ENCODE data around the gene ADGRG1.

DNA sequence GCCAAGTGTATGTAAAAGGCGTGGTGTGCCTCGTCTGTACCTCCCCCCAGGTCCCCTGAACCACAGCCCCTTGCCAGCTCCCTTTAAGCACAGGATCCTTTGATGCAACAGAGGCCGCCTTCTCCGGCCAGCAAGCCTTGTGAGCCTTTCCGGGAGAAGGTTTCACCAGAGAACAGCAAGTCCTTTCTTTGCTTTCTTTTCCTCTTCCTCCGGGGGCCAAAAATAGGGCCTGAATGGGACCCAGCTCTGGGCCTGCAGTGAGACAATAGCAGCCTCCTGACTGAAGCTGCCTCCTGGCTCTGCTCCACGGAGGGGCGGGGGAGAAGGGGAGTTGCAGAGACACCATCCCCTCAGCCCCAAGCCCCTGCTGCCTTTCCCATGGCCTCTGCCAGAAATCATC, 9.0 kb downstream of the ADGRG1 start:
- TF ChIP-seq, protein P1, sequence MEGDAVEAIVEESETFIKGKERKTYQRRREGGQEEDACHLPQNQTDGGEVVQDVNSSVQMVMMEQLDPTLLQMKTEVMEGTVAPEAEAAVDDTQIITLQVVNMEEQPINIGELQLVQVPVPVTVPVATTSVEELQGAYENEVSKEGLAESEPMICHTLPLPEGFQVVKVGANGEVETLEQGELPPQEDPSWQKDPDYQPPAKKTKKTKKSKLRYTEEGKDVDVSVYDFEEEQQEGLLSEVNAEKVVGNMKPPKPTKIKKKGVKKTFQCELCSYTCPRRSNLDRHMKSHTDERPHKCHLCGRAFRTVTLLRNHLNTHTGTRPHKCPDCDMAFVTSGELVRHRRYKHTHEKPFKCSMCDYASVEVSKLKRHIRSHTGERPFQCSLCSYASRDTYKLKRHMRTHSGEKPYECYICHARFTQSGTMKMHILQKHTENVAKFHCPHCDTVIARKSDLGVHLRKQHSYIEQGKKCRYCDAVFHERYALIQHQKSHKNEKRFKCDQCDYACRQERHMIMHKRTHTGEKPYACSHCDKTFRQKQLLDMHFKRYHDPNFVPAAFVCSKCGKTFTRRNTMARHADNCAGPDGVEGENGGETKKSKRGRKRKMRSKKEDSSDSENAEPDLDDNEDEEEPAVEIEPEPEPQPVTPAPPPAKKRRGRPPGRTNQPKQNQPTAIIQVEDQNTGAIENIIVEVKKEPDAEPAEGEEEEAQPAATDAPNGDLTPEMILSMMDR (conservative IDR thresholded peaks at IDR 0.05; ENCODE audit: low read length): no peak
- no peak for TF ChIP-seq EZH2phosphoT487 (IDR thresholded peaks at IDR 0.05; ENCODE audit: borderline replicate concordance, low read depth, low read length)

All from OCI-LY7 (cell line).